ENCODE results near the gene ONECUT2.

- TF ChIP-seq CTCF (conservative IDR thresholded peaks at IDR 0.05 in 1 of 2, IDR thresholded peaks at IDR 0.05 in 1 of 2; ENCODE audit: extremely low read depth in 1 of 2, insufficient read depth in 1 of 2, low read depth in 1 of 2, low read length in 2 of 2) (no peak), EZH2 (IDR thresholded peaks at IDR 0.05; ENCODE audit: borderline replicate concordance, low read length) (no peak)
Observed at GRCh38 chr18:57431467-57432080, 3.6 kb upstream of the ONECUT2 start.

All from mammary epithelial cell (primary cell).